ENCODE measurements around the gene TGFBR1.

The TGFBR1 gene

DNA sequence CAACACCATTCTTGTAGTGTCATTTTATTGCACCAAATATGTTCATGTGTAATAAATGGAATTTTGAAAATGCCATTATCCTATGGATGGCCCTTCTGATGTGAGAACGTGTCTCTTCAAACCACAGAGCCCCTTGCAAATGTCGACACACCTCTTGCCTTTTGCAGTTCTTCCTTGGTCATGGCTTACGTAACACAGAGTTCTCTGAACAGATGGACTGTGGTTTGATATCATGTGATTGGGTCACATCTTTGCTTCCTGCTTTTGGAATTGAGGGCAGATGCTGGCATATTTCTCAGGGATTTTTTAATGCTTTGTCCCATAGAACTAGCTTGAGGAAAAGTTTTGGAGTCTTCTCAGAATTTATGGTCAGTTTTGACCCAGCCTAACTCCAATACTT is 4.6 kb downstream of the TGFBR1 start:
- no peak for DNase-seq

GRCh38 chr9:99112750-99113413 is 8.0 kb downstream of the TGFBR1 start:
- DNase-seq: no peak

GRCh38 chr9:99113414-99114048 is 8.6 kb downstream of the TGFBR1 start:
- DNase-seq: no peak

DNA sequence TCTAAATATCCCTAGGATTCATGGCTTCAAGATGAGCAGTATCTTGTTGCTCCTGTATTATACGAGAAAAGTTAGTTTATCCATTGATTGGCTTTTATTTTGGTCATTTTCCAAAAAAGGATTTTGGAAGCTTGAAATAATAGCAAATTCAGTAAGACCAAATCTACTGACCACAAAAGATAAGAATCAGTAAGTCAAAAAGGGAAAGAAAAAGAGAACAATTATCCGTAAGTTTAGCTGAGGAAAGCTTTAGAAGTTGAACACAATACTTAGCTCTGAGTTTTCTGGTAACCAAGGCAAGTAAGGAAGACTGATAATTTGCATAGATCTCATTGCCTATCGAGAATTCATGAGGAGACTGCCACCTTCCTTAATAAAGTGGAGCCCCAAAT is 9.1 kb downstream of the TGFBR1 start:
- DNase-seq: no peak

DNA sequence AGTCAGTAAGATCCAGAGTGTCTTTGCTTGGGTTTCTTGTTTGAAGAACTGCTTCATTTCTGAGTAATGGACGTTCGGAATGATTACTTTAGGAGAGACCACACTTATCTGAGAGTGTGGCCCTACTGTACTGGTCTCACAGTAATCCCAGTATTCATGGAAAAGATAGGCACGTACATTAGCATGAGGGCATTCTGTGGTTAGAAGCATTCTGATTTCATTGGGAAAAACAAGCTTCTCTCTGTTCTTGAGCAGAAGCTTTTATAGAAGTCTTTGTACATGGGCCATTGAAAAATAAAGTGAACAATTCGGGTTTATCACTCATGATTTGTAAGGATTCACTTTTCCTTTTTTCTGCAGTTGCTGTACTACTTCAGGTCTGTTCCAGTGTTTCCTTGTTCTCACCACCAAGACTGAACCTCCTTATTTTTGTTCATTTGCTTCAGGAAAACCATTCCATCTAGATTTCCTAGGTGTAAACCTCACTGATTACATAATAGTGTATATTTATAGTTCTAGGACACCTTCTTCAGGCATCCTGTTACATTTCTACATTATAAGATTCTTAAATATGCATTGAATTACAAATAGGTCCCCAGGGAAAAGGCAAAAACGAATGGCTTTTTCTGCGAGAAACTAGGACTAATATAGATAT is 10.1 kb downstream of the TGFBR1 start:
- DNase-seq: no peak

GRCh38 chr9:99116003-99116411 is 11.1 kb downstream of the TGFBR1 start:
- no peak for DNase-seq

- DNase-seq: no peak
Observed at GRCh38 chr9:99118782-99119466, 14.0 kb downstream of the TGFBR1 start.

DNA sequence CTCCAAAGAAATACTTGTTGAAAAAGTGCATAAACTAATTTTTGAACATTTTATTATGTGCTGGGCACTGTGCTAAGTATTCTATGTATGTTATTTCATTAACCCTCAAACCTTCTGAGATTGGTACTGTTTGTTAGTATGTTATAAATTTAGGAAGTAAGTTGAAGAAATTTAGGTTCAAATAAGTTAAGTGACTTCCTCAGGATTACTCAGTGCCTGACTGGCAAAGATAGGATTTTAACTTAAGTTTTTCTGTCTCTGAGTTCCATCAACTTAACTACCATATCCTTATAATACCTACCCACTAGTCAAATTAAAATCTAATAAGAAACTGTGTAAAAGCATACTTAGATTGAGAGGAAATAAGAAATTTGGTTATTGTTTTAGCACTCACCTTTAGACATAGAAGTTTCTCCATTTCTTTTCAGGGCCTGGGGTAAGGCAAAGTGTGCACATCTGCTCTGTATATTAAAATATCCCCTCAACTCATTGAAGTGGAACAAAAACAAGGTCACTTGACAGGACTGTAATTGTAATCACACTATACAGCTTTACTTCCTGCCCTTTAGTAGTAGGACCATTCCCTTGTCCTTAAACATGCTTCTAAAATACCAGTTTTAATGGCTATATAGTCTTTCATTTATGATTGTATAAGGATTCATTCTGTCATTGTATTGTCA is 15.2 kb downstream of the TGFBR1 start:
- no peak for DNase-seq

DNA sequence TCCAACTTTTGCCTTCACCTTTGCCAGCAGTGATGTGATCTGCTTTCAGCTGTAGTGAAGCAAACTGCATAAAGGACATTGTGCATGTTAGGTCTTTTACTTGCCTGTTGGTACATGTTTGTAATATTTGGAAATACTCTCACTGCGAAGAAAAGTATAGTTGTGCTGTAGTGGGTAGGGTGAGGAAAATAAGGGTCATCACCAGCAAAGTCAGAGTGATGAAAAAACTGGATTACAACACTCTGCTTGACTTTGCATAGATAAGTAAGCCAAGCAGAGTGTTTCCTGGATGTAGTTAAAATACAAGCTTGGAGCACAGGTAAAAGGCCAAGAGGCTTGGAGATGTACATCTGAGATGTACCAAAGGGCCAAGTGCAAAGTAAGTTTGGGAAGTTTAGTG is 16.7 kb downstream of the TGFBR1 start:
- no peak for DNase-seq

GRCh38 chr9:99124534-99125255 is 19.8 kb downstream of the TGFBR1 start:
- no peak for DNase-seq

GRCh38 chr9:99125446-99125845 is 20.5 kb downstream of the TGFBR1 start:
- DNase-seq: no peak

DNA sequence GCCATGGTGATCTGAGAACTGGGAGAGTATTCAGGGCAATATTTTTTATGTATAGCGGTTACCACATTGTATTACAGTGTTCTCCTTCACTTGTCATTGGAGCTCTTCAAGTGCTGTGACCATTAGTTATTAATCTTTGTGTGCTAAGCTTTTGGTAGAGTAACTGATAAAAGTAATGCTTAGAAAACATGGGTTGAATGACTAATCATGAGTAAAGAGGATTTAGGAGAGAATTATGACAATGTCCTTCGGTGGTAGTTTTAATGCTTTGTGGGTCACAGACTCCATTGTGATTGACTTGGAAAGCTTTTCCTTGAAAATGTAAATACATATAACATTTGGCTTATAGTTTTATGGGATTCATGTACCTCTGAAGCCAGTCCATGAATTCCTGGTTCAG is 21.4 kb downstream of the TGFBR1 start:
- no peak for DNase-seq

GRCh38 chr9:99127356-99128132 is 22.6 kb downstream of the TGFBR1 start:
- no peak for DNase-seq

- DNase-seq: no peak
Observed at GRCh38 chr9:99128133-99128406, 23.2 kb downstream of the TGFBR1 start.

GRCh38 chr9:99129091-99129490 is 24.2 kb downstream of the TGFBR1 start:
- DNase-seq: no peak

DNA sequence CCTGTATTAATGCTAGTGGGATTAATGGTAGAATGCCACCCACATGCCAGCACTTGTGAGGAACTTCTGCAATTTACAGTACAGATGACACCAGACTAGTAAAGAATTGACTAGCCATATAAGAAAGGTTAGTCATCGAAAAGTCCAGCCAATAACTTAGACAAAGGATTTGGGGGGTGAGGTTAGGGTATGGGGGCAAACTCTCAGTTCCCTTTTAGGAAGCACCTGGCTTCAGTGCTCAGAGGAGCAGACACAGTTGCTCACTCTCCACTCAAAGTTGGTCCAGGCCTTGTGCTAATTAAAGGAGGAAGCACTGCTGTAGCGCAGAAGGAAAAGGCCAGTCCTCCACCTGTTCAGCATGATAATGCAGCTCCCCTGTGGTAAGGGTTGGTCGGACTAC is 25.2 kb downstream of the TGFBR1 start:
- no peak for DNase-seq

- DNase-seq: no peak
Observed at GRCh38 chr9:99133145-99133544, 28.2 kb downstream of the TGFBR1 start.

GRCh38 chr9:99134893-99135341 is 30.0 kb downstream of the TGFBR1 start:
- DNase-seq: no peak

DNA sequence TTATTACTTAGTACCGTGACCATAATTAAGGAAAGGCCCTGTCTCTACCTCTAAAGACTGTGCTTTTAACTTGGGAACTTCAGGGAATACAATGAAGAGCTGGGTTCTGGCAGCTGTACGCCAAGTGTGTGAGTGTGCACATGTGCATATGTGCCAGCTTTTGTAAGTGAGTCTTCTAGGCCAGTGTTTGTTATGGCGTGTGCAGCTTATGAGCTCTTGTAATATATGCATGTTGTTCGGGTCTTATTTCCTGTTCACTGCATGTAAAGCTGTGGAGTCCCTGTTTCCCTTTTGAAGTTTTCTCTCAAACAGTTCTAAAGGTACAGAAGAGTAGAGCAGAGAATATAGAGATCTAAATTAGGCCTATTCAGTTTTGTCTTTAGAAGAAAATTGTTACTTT is 30.5 kb downstream of the TGFBR1 start:
- no peak for DNase-seq

DNA sequence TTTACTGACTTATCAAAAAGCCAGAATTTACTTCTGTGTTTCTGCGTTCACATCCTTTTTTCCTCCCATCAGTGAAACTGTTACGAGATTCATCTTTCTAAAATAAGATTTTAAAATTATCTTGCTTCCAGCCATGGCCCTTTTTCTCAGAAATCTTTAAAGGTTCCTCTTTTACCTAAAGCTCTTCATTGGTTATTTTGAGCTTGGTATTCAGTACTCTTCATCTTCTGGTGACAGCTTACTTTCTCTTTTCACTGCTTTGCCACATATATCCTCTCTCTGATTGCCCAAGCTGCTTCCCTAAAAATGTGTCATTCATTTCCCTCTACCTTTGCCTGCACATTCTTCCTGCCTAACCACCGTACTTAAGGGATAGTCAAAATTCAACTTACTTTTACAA is 32.3 kb downstream of the TGFBR1 start:
- DNase-seq: no peak

GRCh38 chr9:99137891-99138290 is 33.0 kb downstream of the TGFBR1 start:
- DNase-seq: no peak

Measured in NCI-H1092 treated with DMSO at 0.1 percent for 48 hours (cell line).